ENCODE measurements around the gene SNX7. TPM values are rescaled to one million over a fixed set of nuclear protein-coding genes. Genes with fewer than 3 reads are reported as not detected.

Gene SNX7
- total and polyA plus RNA-seq, 2 experiments from 2014 or later: 30.0 to 76.1 TPM

DNA sequence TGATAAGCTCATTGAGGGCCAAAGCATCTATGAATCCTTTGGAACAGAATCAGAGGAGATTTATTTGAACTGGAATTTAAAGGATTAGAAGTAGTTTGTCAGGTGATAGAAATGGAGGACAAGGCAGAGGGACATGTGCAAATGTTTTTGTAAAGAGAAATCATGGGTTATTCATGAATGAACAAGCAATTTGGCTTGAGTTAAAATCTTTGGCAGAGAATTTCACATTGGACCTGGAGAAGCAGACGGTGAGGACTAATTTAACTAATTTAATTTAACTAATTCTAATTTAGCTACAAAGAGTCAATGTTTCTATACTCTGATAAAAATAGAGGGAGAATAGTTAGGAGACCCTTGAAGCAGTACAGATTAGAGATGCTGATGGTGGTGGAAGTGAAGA is 36.3 kb downstream of the SNX7 start:
- WGBS (ENCODE audit: low lambda C conversion rate, missing lambda C conversion rate): 94% methylated on average over 1 of the region's 1 CpG
- Histone ChIP-seq H2AFZ (no peak overlapping the region), H3K9me3 (ENCODE audit: low read depth) (no peaks in the 10 kb centered on the region), H3K9me2 (replicated peaks; ENCODE audit: insufficient read depth) (no peaks in the 10 kb centered on the region), H3K27me3 (no peaks in the 10 kb centered on the region), H3K79me2 (no peaks in the 10 kb centered on the region), H4K20me1 (ENCODE audit: insufficient read depth, poor library complexity, severe bottlenecking) (no peaks in the 10 kb centered on the region), H3K4me1 (ENCODE audit: insufficient read depth) (no peaks in the 10 kb centered on the region), H3K4me3 (no peak overlapping the region), H3K36me3 (replicated peaks; ENCODE audit: insufficient read depth, low read depth) (no peaks in the 10 kb centered on the region), H3K27ac (no peak overlapping the region), H3K4me2 (no peak overlapping the region)
- no peak for DNase-seq (ENCODE audit: low spot score)
- no peak for TF ChIP-seq EZH2 (IDR thresholded peaks at IDR 0.05; ENCODE audit: borderline replicate concordance)
- TF ChIP-seq, protein P1, sequence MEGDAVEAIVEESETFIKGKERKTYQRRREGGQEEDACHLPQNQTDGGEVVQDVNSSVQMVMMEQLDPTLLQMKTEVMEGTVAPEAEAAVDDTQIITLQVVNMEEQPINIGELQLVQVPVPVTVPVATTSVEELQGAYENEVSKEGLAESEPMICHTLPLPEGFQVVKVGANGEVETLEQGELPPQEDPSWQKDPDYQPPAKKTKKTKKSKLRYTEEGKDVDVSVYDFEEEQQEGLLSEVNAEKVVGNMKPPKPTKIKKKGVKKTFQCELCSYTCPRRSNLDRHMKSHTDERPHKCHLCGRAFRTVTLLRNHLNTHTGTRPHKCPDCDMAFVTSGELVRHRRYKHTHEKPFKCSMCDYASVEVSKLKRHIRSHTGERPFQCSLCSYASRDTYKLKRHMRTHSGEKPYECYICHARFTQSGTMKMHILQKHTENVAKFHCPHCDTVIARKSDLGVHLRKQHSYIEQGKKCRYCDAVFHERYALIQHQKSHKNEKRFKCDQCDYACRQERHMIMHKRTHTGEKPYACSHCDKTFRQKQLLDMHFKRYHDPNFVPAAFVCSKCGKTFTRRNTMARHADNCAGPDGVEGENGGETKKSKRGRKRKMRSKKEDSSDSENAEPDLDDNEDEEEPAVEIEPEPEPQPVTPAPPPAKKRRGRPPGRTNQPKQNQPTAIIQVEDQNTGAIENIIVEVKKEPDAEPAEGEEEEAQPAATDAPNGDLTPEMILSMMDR (IDR thresholded peaks at IDR 0.05; ENCODE audit: poor library complexity): no peak
- no peak for TF ChIP-seq EZH2phosphoT487 (IDR thresholded peaks at IDR 0.05; ENCODE audit: low read depth, severe bottlenecking, unreplicated experiment)

DNA sequence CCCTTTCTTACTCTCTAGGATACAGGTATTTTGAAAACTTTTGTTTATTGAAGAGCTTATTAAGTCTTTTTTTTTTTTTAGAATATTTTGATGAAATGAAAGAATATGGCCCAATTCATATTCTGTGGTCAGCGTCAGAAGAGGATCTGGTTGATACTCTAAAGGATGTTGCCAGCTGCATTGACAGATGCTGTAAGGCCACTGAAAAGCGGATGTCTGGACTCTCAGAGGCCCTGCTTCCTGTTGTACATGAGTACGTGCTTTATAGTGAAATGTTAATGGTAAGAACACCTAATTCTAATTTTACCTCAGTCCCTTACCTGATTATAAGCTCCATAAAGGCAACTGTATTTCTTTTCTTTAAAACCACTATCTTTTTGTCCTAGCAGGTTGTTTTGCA is 37.1 kb downstream of the SNX7 start:
- Histone ChIP-seq H3K36me3 (replicated peaks; ENCODE audit: insufficient read depth, low read depth) (no peaks in the 10 kb centered on the region), H3K4me2 (no peak overlapping the region), H3K9me2 (replicated peaks; ENCODE audit: insufficient read depth) (no peaks in the 10 kb centered on the region), H3K79me2 (no peaks in the 10 kb centered on the region), H4K20me1 (ENCODE audit: insufficient read depth, poor library complexity, severe bottlenecking) (no peaks in the 10 kb centered on the region), H3K27ac (no peak overlapping the region), H3K4me1 (ENCODE audit: insufficient read depth) (no peaks in the 10 kb centered on the region), H3K27me3 (no peaks in the 10 kb centered on the region), H3K4me3 (no peak overlapping the region), H3K9me3 (ENCODE audit: low read depth) (no peaks in the 10 kb centered on the region), H2AFZ (no peak overlapping the region)
- TF ChIP-seq, protein P1 (IDR thresholded peaks at IDR 0.05; ENCODE audit: poor library complexity): no peak
- TF ChIP-seq EZH2phosphoT487 (IDR thresholded peaks at IDR 0.05; ENCODE audit: low read depth, severe bottlenecking, unreplicated experiment) (no peak), EZH2 (IDR thresholded peaks at IDR 0.05; ENCODE audit: borderline replicate concordance) (no peak)
- no peak for DNase-seq (ENCODE audit: low spot score)
- WGBS (ENCODE audit: low lambda C conversion rate, missing lambda C conversion rate): 86% methylated on average over 3 of the region's 3 CpGs

DNA sequence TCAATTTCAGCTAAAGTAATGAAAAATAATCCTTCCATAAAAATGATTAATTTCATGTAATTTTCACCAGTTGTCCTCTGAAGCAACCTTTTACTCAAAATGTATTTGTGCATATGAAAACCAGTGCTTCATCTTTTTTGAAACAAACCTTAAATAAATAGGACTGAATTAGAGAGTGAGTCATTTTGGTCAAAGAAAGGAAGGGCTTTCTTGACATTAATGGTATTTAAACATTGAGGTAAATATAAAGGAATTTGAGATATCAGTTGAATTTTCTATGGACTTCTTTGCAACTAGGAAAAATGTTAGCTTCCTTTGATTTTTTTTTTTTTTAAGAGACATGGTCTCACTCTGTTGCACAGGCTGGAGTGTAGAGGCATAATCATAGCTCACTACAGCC is 38.7 kb downstream of the SNX7 start:
- H3K27me3 ChIP-seq: no peaks in the 10 kb centered on the region
- H3K4me2 ChIP-seq: no peak overlapping the region
- H4K20me1 ChIP-seq (ENCODE audit: insufficient read depth, poor library complexity, severe bottlenecking): no peaks in the 10 kb centered on the region
- H3K4me3 ChIP-seq: no peak overlapping the region
- no peaks in the 10 kb centered on the region for H3K79me2 ChIP-seq
- no peaks in the 10 kb centered on the region for H3K36me3 ChIP-seq (replicated peaks; ENCODE audit: insufficient read depth, low read depth)
- no peaks in the 10 kb centered on the region for H3K9me3 ChIP-seq (ENCODE audit: low read depth)
- no peak overlapping the region for H3K27ac ChIP-seq
- DNase-seq (ENCODE audit: low spot score): no peak
- TF ChIP-seq, protein P1 (IDR thresholded peaks at IDR 0.05; ENCODE audit: poor library complexity): no peak
- TF ChIP-seq EZH2phosphoT487 (IDR thresholded peaks at IDR 0.05; ENCODE audit: low read depth, severe bottlenecking, unreplicated experiment): no peak
- TF ChIP-seq EZH2 (IDR thresholded peaks at IDR 0.05; ENCODE audit: borderline replicate concordance): no peak
- no peaks in the 10 kb centered on the region for H3K9me2 ChIP-seq (replicated peaks; ENCODE audit: insufficient read depth)
- H2AFZ ChIP-seq: no peak overlapping the region
- no peaks in the 10 kb centered on the region for H3K4me1 ChIP-seq (ENCODE audit: insufficient read depth)

DNA sequence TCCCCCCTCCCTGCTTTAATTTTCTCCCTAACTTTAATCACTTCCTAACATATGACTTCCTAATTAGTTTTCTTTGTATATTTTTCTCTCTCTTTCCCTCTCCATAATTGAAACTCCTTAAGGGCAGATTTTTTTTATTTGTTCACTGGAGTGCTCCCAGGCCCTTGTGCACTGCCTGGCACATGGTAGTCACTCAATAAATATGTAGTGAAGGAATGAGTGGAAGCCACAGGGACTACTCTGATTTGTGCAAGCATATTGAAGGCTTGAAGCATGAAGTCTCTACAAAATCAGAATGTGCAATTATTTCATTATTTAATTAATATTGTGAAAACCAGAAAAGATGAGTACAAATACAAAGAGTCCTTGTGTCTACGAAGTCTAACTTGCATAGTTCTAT is 41.5 kb downstream of the SNX7 start:
- Histone ChIP-seq H3K9me3 (ENCODE audit: low read depth) (no peaks in the 10 kb centered on the region), H3K4me3 (no peak overlapping the region), H3K79me2 (no peaks in the 10 kb centered on the region), H3K27ac (no peak overlapping the region), H3K4me1 (ENCODE audit: insufficient read depth) (no peaks in the 10 kb centered on the region), H3K4me2 (no peak overlapping the region), H3K9me2 (replicated peaks; ENCODE audit: insufficient read depth) (no peaks in the 10 kb centered on the region), H4K20me1 (ENCODE audit: insufficient read depth, poor library complexity, severe bottlenecking) (no peaks in the 10 kb centered on the region), H3K27me3 (no peaks in the 10 kb centered on the region), H3K36me3 (replicated peaks; ENCODE audit: insufficient read depth, low read depth) (no peaks in the 10 kb centered on the region), H2AFZ (no peak overlapping the region)
- TF ChIP-seq, protein P1 (IDR thresholded peaks at IDR 0.05; ENCODE audit: poor library complexity): no peak
- no peak for TF ChIP-seq EZH2 (IDR thresholded peaks at IDR 0.05; ENCODE audit: borderline replicate concordance)
- no peak for TF ChIP-seq EZH2phosphoT487 (IDR thresholded peaks at IDR 0.05; ENCODE audit: low read depth, severe bottlenecking, unreplicated experiment)
- WGBS (ENCODE audit: low lambda C conversion rate, missing lambda C conversion rate): 96% methylated on average over 1 of the region's 1 CpG
- no peak for DNase-seq (ENCODE audit: low spot score)
